ENCODE results near the gene B4GALT2. TPM values are rescaled to one million over a fixed set of nuclear protein-coding genes. Genes with fewer than 3 reads are reported as not detected.
A peak's percentile ranks its signal among the peaks of the same experiment; 100 is the strongest.

Gene B4GALT2
- total RNA-seq, 1 experiment from 2014 or later = 76.8 TPM

- Histone ChIP-seq H3K4me1 (ENCODE audit: control insufficient read depth in 1 of 2, insufficient read depth in 2 of 2, low read length in 2 of 2) (peaks cover 21 to 61% of the 10 kb centered on the region in 2 experiments), H3K27ac (ENCODE audit: low read depth, low read length) (peak overlapping the region; percentile 81), H3K27me3 (ENCODE audit: insufficient read depth, low read length) (no peaks in the 10 kb centered on the region), H3K4me2 (ENCODE audit: low read length) (peak overlapping the region; percentile 87), H4K20me1 (ENCODE audit: insufficient read depth) (no peaks in the 10 kb centered on the region), H3K9ac (ENCODE audit: low read length) (peak overlapping the region; percentile 77), H3K36me3 (ENCODE audit: control insufficient read depth in 1 of 2, insufficient read depth in 2 of 2, low read length in 2 of 2) (peaks cover 10 to 44% of the 10 kb centered on the region in 2 experiments; a peak in 3 of 4 replicates), H3K79me2 (ENCODE audit: insufficient read depth, low read length) (peaks cover 73% of the 10 kb centered on the region), H3K4me3 (replicated peaks in 1 of 2; ENCODE audit: low read depth in 1 of 2, low read length in 2 of 2) (peak overlapping the region in 1 of 2 experiments; percentile 73; a peak in 2 of 4 replicates), H3K9me2 (ENCODE audit: insufficient read depth) (no peaks in the 10 kb centered on the region), H3K9me3 (ENCODE audit: control insufficient read depth in 1 of 2, insufficient read depth in 1 of 2, low read depth in 1 of 2, low read length in 2 of 2) (no peaks in the 10 kb centered on the region), H2AFZ (ENCODE audit: low read depth, low read length, poor library complexity, severe bottlenecking) (no peak overlapping the region)
- intact Hi-C loops (cut with micrococcal nuclease) = no loop called here
- ChIA-PET CTCF (interaction anchor here (1.3 kb wide), 1 partner anchor 71 kb away, joined by 3 read pairs; no protein-coding TSS in a partner anchor), RAD21 (ENCODE audit: low non-redundant PET in 1 of 2, low total read pairs in 2 of 2, uncharacterized antibody in 2 of 2, unreplicated experiment in 2 of 2) (no interaction called here), POLR2A (interaction anchor here (0.6 kb wide), 1 partner anchor 330 kb away, joined by 3 read pairs; no protein-coding TSS in a partner anchor)
- TF ChIP-seq REST (IDR thresholded peaks at IDR 0.05; ENCODE audit: low read depth) (no peak), ZNF274 (IDR thresholded peaks at IDR 0.05; ENCODE audit: low read depth, low read length) (no peak), MAX (IDR thresholded peaks at IDR 0.05) (no peak), CTCF (IDR thresholded peaks at IDR 0.05 in 2 of 3, conservative IDR thresholded peaks at IDR 0.05 in 1 of 3; ENCODE audit: borderline replicate concordance in 1 of 3, insufficient read depth in 1 of 3, low read depth in 2 of 3, low read length in 2 of 3) (no peak), ATF3 (IDR thresholded peaks at IDR 0.05) (no peak), POLR2AphosphoS5 (IDR thresholded peaks at IDR 0.05; ENCODE audit: low read depth, low read length) (no peak), CBX3 (IDR thresholded peaks at IDR 0.05; ENCODE audit: low read depth) (no peak), YY1 (IDR thresholded peaks at IDR 0.05; ENCODE audit: extremely low read depth, insufficient replicate concordance, low read depth, low read length) (no peak), ZBTB33 (IDR thresholded peaks at IDR 0.05; ENCODE audit: extremely low read depth, insufficient replicate concordance, low read length) (no peak), SRF (IDR thresholded peaks at IDR 0.05; ENCODE audit: low read depth) (no peak)
- no TSS peak for BruUV-seq (replicated peaks)
- no peak for ATAC-seq
- DNase-seq (ENCODE audit: low read depth, low spot score) = no peak
Observed at GRCh38 chr1:43977376-43978263, 1.4 kb upstream of the B4GALT2 start.

All from HCT116 (cell line).